NCI-H1930 (cell line): ENCODE data around the gene DOK6.
"Not testable (repeated sequence)": the region's sequence is repeated elsewhere in the genome, so short reads cannot be mapped to it uniquely, and the experiment has no call there.

ENCODE experiments used
- DNase-seq, 2 experiments: peaks; one replicate each; lab custom pipeline; 2025; lab: John Stamatoyannopoulos, UW

The DOK6 gene

DNA sequence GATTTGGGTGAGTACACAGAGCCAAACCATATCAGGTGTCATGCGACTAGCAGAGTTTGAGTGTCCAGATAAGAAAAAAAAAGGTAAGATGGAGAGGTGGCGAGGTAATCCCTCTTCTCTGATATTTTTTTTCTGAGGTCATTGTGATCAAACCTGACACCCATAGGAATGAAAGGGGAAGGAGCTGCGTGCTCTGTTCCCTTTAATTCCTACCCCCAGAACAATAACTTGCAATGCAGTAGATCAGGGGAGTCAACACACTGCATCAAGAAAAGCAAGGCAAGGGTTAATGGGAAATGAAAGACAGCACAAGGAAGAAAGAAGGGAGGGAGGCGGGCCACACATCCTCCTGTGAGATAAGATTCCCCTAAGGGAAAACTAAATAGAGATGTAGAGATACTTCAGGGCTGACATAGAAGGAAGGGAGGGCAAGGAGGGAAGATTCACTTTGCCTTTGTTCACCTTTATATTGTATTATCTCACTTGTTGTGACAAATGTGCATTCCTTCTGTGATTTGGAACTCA, 414.2 kb downstream of the DOK6 start:
- no peak for DNase-seq

DNA sequence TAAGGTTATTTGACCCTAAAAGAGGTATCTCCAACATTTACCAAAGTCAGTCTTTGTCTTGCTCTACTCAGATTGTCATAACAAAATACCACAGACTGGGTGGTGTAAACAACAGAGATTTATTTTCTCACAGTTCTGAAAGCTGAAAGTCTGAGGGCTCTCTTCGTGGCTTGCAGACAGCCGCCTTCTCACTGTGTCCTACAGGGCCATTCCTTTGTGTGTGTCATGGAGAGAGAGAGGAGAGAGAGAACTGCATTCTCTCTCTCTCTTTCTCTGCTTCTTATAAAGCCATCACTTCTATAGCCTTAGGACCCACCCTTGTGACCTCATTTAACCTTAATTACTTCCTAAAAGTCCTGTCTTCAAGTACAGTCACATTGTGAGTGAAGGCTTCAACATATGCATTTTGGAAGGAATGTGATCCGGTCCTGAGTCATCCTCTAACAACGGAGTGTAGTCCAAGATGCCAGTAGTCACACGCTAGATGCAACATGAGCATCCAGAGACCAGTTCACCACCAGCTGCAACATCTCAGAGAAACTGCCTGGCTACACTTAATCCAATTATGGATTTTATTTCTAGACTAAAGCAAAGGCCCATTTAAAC, 416.8 kb downstream of the DOK6 start:
- DNase-seq: no peak

DNA sequence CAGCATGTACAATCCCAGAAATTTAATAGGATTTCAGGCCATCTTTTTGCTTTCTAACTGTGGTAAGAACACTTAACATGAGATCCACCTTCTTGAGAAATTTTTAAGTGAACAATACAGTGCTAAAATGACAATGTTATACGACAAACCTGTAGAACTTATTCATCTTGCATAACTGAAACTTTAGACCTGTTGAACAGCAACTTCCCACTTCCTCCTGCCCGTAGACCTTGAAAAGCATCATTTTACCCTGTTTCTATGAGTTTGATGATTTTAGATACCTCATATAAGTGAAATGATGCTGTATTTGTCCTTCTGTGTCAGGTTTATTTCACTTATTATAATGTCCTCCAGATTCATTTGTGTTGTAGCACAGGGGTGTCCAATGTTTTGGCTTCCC, 418.8 kb downstream of the DOK6 start:
- no peak for DNase-seq

DNA sequence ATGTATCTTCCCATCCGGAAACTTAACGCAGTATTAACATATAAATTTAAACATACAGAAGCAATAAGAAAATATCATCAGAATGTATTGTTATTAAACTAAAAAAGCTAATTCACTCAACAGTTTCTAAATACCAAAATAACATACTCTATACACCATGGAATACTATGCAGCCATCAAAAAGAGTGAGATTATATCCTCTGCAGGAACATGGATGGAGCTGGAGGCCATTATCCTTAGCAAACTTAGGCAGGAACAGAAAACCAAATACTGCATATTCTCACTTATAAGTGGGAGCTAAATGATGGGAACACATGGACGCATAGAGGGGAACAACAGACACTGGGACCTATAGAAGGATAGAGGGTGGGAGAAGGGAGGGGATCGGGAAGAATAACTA, 419.9 kb downstream of the DOK6 start:
- DNase-seq: no peak

DNA sequence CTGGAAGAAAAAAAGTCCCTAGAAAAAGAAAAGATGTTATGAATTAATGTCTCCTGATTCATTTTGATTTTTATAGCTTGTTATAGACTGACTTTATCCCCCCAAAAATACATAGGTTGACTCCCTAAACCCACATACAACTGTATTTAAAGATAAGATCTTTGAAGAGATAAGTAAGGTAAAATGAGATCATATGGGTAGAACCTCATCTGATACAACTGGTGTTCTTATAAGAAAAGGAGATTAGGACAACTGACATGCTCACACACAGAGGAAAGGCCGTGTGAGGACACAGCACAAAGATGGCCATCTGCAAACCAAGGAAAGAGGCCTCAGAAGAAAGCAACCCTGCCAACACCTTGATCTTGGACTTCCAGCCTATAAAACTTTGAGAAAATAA, 429.5 kb downstream of the DOK6 start:
- no peak for DNase-seq

DNA sequence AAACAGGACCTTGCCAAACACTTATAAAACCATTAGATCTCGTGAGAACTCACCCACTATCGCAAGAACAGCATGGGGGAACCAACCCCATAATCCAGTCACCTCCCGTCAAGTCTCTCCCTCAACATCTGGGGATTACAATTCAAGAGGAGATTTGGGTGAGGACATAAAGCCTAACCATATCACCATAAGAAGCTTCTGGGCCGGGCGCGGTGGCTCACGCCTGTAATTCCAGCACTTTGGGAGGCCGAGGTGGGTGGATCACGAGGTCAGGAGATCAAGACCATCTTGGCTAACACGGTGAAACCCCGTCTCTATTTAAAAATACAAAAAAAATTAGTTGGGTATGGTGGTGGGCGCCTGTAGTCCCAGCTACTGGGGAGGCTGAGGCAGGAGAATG, 434.3 kb downstream of the DOK6 start:
- DNase-seq: not testable (repeated sequence)

DNA sequence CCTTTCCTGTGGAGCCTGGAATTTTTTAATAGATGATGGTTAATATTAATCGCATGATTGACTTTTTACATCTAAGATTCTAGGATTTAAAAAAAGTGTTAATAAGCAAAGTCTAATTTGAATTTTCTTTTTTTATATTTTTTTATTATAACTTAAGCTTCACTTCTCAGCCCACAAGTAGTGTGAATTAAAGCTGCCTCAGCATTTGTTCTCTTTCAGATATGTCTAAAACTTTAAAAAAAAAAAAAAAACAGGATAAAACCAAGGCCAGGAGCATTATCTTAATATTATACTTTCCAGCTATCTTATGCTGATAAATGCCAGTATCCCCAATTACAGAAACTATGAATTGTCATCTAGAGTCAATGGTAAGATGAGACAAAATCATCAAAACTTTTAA, 437.3 kb downstream of the DOK6 start:
- no peak for DNase-seq

DNA sequence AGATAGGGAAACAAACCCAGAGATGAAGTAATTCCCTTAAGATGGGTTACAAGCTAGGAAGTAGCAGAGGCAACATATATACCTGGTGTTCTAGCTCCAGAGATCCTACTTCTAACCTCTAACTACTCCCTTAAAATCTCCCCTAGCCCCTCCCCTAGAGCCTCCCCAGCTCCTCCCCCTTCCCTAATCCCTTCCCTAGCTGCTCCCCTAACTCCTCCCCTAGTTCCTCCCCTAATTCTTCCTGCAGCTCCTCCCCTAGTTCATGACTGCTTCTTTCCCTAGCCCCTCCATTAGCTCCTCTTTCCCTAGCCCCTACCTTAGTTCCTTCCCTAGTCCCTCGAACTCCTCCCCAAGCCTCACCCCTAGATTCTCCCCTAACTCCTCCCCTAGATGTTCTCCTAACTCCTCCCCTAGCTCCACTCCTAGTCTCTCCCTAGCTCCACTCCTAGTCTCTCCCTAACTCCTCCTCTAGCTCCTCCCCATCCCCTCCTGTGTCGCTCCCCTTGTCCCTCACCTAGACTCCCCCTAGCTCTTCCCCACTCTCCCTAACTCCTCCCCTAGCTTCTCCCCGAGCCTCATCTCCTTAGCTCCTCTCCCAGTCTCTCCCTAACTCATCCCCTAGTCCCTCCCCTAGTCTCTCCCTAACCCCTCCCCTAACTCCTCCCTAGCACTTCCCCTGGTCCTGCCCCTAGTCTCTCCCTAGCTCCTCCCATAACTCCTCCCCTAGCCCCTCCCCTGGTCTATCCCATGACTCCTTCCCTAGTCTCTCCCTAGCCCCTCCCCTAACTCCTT, 438.1 kb downstream of the DOK6 start:
- no peak for DNase-seq

DNA sequence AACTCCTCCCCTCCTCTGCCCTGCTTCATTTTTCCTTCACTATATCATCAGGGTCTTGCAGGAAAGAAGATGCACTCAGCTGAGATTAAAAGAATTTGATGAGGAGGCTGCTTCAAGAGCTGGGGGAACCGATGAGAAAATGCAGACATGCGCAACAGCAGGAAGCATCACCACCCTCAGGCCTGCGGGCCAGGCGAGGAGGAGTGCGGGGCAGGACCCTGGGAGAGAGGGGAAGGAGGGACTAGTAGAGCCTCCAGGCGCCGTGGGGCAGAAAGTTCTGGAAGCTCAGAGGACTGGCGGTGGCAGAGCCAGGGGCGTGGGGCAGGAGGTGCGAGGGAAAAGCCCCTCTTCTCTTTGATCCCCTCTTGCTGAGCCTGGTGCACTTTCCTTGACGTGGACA, 438.8 kb downstream of the DOK6 start:
- no peak for DNase-seq

DNA sequence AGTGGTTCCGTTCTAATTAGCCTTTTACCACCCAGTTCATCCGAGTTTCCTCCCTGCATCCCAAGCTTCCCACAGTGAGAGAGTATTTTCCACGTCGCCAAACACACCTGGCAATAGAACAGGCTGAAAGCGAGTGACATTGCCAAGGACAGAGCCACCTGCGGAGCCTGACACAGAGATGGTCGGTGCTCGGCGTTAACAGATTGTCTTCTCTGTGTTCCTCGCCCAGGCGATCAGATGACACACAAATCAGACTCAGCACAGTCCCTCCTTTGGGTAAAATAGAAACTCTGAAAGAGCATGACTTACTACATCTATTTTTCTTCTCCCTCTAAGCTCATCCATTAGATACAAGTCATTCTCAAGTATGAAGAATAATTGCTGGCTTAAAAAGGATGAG, 439.3 kb downstream of the DOK6 start:
- no peak for DNase-seq

DNA sequence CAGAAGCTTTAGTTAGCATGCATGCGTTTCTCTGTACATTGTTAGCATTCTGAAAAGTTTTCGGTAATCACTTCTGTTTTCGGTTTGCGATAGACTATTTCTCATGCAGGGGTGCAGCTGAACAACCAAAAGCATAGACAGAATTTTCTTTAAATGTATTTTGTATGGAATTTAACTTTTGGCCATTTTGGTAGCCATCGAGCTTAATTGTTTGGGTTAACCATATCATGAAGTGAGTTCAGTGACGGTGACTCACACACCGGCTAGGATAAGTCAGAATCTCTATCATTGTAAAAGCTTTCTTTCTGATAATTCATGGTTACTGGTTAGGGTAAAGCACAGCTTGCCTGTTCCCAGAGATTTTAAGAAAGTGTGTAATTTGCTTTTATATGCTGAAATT, 439.8 kb downstream of the DOK6 start:
- DNase-seq: no peak

DNA sequence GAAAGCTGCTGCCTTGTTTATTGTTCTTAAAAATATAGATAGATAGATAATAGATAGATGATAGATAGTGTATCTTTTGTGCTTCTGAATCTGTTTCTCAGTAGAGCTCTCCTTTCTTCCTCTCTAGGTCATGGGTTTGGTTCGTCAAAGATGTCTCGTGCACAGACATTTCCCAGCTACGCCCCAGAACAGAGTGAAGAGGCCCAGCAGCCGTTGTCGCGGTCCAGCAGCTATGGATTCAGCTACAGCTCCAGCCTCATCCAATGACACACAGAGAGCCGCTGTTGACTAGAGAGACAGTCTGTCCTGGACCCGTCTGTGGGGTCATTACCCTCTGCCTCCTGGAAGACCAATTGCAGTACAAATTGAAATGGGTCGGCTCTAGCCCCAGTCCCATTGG, 440.4 kb downstream of the DOK6 start:
- no peak for DNase-seq

DNA sequence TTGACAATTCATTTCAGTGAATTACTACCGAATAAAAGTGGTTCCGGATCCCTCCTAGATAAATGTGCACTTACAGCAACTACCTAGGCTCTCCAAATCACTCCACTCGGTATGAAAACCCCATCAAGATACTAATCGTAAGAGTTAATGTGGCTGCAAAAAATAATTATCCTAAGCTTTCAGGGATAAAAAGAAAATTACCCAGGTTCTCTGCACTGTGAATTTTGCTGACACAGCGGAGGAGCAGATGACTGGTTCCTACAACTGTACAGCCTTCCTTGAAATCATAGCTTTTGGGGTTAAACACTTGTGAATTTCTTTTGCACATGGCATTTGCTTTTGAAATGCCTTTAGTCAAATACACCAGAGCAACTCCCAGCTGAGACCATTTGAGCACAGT, 442.3 kb downstream of the DOK6 start:
- no peak for DNase-seq

DNA sequence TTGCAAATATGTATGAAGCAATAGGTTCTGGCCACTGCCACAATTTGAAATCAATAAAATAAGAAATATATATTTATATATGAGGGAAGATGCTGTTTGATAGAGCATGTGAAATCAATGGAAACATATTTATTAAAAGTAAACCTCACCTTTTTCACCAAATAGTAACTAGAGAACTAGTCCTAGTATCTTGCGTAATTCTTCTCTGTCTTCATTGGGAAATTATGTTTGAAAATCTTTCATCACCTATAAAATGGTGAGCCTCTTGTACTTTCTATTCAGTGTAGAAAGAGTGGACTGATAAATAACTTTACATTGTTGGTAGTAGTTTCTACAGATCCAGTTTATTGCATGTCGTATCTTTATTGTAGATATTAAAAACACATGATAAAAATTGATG, 444.0 kb downstream of the DOK6 start:
- DNase-seq: no peak

DNA sequence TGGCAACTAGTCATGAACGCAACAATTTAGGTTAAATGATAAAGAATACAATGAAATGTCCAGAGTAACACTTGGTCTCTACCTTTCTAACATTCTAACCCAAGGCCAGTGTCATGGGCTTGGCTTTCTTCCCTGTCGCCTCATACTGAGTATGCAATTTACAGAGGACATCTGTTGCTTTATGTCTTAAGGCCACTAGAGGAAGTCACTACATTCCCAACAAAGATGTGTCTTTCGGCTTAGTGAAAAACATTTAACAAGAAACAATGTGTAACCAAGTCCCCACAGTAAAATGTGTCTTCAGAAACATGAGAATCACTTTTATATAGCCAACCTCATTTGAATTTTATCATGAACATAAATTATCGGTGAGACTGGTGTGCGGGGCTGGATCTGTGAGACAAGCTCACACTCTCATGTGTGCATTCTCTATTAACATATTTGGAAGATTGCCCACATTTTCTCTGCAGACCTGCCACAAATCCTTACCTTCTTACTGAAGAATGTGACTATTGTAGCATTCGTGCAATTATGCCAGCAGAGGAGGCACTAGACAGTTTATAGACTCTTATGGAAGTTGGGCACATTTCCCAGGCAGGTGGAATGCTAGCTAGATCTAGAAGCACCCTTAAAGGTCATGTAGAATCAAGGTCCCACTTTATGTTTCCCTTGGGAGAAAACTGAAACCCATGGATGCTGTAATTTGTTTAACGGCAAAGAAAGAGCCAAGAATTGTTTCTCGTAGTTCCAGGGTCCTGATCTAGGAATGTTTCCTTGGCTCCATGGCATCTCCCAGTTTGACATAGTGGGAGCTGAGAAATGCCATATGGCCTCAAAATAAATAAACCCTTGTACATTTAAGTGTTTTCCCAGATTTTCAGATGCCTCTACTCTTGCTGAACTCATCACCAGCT, 445.2 kb downstream of the DOK6 start:
- no peak for DNase-seq

DNA sequence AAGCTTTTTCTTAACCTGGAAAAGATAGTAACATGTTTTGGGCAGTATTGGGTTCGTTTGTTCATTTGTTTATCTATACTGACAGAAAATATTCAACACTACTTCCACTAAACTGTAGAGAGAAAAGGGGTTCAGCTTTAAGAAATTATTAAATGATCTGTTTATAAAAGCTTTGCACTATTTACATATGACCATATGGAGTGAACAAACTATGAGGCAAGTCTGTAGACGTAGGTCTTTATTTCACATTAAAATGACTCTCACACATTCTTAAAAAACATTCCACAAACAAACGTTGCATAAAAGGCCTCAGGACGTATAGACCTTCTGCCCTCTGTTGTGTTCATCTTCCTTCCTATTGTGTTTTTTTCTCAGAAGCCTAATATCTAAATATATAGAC, 452.4 kb downstream of the DOK6 start:
- DNase-seq: no peak

DNA sequence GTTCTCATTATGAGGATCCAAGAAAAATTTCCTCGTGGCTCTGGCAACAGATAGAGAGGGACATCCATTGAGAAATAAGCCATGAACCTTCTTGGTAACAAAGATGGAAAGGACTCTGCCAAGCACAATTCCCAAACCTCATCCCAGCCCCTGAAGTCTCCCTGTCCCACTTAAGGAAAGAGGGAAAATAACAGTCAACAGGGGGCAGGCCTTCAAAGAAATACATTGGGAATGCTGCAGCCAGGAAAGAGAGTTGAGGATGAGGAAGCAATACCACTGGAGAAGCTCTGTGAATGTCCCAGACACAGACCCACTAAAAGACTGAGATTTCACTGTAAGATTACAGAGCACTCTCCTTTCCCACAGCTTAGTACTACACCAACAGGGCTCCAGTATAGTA, 453.8 kb downstream of the DOK6 start:
- DNase-seq: no peak

DNA sequence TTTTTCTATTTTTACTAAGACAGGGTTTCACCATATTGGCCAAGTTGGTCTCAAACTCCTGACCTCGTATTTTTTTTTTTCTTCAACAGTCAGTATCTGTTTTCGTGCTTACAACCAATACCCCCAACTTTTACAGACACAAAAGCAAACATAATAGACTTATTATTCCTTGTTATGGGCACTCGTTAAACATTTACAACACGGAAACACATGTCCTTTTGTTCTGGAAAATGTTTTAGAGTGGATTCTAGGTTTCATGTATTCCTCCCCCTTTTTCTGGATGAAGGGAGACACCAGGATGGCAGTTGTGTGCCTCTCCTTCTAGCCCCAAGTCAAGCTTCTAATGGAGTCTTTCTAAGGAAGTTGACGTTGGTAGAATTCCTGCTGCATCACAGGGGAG, 458.2 kb downstream of the DOK6 start:
- no peak for DNase-seq

DNA sequence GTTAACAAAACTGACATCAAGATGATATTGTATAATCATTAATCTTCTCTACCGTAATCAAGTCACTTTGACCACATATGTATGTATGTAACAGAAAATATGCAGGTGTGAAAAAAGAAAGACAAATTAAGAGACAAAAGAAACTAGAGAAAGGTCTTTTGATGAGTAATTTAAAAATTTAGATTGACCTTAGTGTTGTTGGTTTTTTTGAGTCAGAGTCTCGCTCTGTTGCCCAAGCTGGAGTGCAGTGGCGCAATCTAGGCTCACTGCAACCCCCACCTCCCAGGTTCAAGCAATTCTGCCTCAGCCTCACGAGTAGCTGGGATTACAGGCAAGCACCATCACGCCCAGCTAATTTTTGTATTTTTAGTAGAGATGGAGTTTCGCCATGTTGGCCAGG, 464.1 kb downstream of the DOK6 start:
- not testable (repeated sequence) for DNase-seq

DNA sequence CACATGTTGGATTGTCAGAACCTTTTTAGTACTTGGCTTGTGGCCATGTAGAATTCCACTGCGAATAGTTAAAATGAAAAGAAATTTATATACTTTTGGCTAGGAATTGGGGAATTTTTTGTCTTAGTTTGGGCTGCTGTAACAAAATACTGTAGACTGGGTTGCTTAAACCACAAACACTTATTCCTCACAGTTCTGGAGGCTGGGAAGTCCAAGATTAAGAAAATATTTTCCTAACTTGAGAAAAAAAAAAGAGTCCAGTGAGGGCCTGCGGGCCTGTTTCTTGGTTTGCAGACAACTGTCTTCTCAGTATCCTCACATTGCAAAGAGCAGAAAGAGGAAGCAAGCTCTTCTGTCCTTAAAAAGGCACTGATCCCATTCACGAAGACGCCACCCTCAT, 465.1 kb downstream of the DOK6 start:
- DNase-seq: no peak

DNA sequence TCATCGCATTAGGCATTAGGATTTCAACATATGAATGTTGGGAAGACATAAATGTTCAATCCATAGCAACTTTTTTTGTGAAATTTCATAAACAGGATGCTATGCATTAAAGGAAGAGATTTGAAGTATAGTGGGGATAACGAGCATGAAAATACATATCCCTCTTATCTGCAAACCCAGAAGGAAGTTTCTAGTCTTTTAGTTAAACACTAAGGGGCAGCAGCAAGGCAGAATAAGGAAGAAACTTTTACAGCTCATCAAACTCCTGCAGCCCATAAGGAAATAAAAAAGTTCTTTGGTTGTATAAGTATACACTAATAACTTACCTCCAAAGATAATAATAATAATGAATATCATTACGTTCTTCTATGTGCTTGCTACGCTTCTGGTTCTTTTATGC, 465.5 kb downstream of the DOK6 start:
- no peak for DNase-seq

DNA sequence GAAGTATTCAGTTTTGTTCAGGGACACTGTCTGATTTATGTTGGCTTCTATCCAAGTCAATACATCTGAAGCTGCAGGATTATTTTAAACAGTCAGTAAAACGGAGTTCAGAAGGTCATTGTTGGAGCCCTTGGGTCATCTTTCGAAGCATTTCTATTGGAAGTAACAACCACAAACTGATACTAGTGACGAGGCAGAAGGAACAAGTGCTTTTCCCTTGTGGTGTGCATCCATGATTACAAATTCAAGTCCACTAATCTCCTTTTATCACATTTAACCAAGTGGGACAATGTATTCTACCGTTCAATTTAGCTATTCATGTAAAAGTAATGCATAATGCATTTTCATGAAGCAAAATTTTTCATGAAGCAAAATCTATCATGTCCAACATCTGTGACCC, 470.0 kb downstream of the DOK6 start:
- DNase-seq: no peak

DNA sequence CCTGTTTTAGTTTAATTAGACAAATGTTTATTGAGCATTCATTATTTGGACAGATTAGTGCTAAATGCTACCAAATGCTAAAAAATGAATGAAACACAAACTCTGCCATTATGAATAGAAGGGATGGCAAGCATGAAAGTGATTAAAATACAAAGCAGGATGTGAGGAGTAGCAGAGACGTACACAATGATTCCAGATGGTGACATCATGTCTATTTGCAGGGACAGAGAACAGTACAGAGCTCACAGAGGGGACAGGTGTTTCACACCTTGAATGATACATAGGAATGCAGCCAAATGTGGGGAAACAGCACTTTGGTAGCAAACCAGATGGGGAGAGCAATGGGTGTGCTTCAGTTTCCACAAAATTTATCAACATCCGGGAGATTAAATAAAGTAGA, 470.7 kb downstream of the DOK6 start:
- DNase-seq: no peak
